22Rv1 (cell line): Measurements from ENCODE around the gene SQSTM1.

Experiments used
- ZFX ChIP-seq: fragments of 450-650 bp; IDR thresholded peaks from 2 replicates; pipeline ENCODE4 v1.6.1; 2017; ENCODE audit warnings: antibody characterized with exemption, borderline replicate concordance
- TF ChIP-seq, protein P1 (sequence below): fragments of 450-650 bp; IDR thresholded peaks from 2 replicates; pipeline ENCODE4 v1.5.1; 2017; ENCODE audit warnings: mild to moderate bottlenecking

- TF ChIP-seq, protein P1, sequence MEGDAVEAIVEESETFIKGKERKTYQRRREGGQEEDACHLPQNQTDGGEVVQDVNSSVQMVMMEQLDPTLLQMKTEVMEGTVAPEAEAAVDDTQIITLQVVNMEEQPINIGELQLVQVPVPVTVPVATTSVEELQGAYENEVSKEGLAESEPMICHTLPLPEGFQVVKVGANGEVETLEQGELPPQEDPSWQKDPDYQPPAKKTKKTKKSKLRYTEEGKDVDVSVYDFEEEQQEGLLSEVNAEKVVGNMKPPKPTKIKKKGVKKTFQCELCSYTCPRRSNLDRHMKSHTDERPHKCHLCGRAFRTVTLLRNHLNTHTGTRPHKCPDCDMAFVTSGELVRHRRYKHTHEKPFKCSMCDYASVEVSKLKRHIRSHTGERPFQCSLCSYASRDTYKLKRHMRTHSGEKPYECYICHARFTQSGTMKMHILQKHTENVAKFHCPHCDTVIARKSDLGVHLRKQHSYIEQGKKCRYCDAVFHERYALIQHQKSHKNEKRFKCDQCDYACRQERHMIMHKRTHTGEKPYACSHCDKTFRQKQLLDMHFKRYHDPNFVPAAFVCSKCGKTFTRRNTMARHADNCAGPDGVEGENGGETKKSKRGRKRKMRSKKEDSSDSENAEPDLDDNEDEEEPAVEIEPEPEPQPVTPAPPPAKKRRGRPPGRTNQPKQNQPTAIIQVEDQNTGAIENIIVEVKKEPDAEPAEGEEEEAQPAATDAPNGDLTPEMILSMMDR, result no peak
- TF ChIP-seq ZFX, result no peak
Observed at GRCh38 chr5:179802950-179803562, 17.6 kb upstream of the SQSTM1 start.
